ENCODE measurements around the gene CNTNAP4. TPM values are rescaled to one million over a fixed set of nuclear protein-coding genes. Genes with fewer than 3 reads are reported as not detected.

The CNTNAP4 gene
- total RNA-seq, 2 donors from 2014 or later: not detected

DNA sequence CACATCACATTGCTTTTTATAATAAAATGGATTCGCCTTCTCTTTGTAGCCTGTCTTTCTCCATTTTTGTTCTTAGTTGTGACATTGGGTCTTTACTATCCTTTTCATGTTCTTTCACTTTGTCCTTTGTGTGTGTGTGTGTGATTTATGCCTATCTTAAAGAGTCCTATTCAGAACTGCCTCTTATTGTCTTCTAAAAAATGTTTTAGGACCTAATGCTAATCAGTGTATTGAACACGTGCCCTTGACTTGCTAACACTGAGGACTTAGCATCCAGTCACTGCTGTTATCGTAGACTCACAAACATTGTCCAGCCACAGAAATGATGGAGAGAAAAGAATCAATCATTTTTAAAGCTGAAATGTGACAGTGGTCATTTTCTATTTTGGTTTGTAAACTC is 251.9 kb downstream of the CNTNAP4 start:
- intact Hi-C loops (cut with DNase I, micrococcal nuclease): no loop called here
- ATAC-seq: no peak
- no peak for DNase-seq

DNA sequence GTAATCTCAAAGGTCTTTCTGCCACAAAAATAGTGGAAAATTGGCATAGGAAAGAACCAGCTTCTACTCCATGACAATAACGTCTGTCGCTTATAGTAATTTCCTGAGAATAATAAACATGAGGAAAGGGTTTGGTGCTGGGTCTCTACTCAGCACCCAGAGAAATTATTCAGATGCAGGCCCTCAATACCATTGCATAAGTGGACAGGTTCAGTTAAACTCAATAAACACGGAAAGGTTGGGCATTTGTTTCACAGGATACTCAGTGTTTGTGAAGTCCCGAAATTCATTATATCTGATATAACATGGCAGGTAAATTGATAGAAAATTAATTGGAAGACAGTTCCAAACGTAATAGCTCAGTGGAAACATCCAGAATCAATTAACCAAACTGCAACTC is 254.0 kb downstream of the CNTNAP4 start:
- intact Hi-C loops (cut with DNase I, micrococcal nuclease): no loop called here
- no peak for DNase-seq
- ATAC-seq: no peak

- intact Hi-C loops (cut with DNase I, micrococcal nuclease): no loop called here
- DNase-seq (no peak), ATAC-seq (no peak)
Measured at GRCh38 chr16:76532188-76532973, 255.2 kb downstream of the CNTNAP4 start.

- ATAC-seq: no peak
- no peak for DNase-seq
- intact Hi-C loops (cut with DNase I, micrococcal nuclease): no loop called here
Measured at GRCh38 chr16:76539609-76540008, 262.4 kb downstream of the CNTNAP4 start.

GRCh38 chr16:76541070-76541469 is 263.9 kb downstream of the CNTNAP4 start:
- DNase-seq (no peak), ATAC-seq (no peak)

GRCh38 chr16:76565542-76565941 is 288.3 kb downstream of the CNTNAP4 start:
- DNase-seq (no peak), ATAC-seq (no peak)
- intact Hi-C loops (cut with DNase I, micrococcal nuclease): no loop called here

More at GRCh38 chr16:76541070-76541469, 263.9 kb downstream of the CNTNAP4 start:
- intact Hi-C loops (cut with DNase I, micrococcal nuclease): no loop called here

DNA sequence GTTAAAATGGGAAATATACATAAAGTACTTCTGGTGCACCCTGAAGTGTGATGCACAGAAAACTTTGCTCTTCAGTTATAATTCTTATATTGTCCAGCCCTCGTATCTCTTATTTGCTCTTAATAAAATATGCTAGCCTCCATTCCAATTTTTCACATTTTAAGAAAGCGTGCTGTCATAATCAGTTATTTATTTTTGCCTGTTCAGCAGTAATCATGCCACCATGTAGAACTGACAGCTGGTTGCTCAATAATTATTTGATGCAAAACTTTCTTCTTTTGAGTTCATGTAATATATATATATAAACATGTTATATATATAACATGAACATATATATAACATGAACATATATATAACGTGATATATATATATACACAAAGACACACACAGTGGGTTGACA is 294.6 kb downstream of the CNTNAP4 start:
- ATAC-seq (no peak), DNase-seq (no peak)
- intact Hi-C loops (cut with DNase I, micrococcal nuclease): no loop called here

- DNase-seq: no peak
- intact Hi-C loops (cut with DNase I, micrococcal nuclease): no loop called here
- no peak for ATAC-seq
Measured at GRCh38 chr16:76573281-76573680, 296.1 kb downstream of the CNTNAP4 start.

DNA sequence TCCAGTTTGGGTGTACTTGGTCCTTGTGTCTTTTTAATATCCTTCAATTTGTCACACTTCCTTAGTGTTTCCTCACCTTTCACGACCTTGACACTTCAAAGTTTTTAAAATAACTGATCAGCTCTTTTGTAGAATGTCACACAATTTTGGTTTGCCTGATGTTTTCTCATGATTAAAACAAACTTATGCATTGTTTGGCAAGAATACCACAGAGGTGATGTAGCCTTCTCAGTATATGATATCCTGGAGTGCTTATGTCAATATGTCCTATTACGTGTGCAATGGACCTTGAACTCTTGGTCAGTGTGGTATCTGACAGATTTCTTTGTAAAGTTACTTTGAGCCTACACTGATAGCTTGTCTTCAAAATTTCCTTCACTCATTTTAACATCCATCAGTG is 297.4 kb downstream of the CNTNAP4 start:
- DNase-seq (no peak), ATAC-seq (peak; percentile 75)
- intact Hi-C loops (cut with DNase I, micrococcal nuclease): no loop called here

GRCh38 chr16:76576526-76576925 is 299.3 kb downstream of the CNTNAP4 start:
- ATAC-seq: no peak
- no peak for DNase-seq
- intact Hi-C loops (cut with DNase I, micrococcal nuclease): no loop called here

GRCh38 chr16:76577003-76577402 is 299.8 kb downstream of the CNTNAP4 start:
- DNase-seq (no peak), ATAC-seq (no peak)
- intact Hi-C loops (cut with DNase I, micrococcal nuclease): no loop called here

DNA sequence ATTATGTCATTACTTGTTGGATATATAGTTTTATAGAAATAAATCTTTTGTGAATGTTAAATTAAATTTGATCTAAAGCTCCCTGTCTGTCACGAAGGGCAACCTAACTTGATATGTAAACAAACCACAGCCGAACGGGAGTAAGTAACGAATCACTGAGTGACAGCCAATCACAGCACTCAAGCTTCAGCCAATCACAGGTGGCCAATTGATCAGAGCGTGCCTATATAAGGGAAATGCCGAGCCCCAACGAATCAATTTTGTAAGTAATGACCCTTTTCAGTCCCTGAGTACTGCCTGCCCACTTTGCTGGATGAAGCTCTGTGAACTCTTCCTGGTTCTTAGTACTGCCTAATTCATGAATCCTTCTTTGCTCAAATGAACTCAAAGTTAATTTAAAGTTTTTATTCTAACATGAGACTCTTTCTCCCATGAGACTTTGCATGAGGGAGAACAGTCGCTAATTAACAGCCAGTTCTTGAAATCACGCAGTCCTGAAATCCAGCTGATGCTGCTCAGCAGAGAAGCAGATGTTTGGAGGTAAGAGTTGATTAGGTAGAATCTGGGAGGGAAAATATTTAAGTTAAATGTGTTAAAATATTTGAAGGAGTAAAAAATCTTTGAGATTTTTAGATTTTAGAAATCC is 302.2 kb downstream of the CNTNAP4 start:
- DNase-seq (no peak), ATAC-seq (no peak)
- intact Hi-C loops (cut with DNase I, micrococcal nuclease): no loop called here

DNA sequence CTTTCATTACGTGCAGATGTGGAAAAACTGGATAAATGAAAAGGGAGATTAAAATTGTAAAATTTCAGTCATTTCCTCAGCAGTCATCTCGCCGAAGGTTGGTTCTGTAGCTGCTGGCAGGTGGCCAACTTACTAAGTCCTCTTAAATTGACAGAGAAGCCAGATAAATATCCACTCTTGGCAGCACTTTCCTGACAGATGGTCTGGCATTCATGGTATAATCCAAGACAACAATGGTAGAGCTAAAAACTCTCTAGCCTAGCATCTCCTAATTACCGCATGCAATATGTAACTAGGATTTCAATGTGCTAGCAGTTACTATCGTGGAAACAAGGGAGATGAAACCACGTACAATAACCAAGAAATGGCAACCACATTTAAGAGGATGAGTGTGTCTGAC is 306.3 kb downstream of the CNTNAP4 start:
- DNase-seq (no peak), ATAC-seq (no peak)
- intact Hi-C loops (cut with DNase I, micrococcal nuclease): no loop called here

- ATAC-seq (no peak), DNase-seq (no peak)
- intact Hi-C loops (cut with DNase I, micrococcal nuclease): no loop called here
Measured at GRCh38 chr16:76583945-76584344, 306.7 kb downstream of the CNTNAP4 start.

GRCh38 chr16:76598498-76598897 is 321.3 kb downstream of the CNTNAP4 start:
- ATAC-seq (no peak), DNase-seq (no peak)
- intact Hi-C loops (cut with DNase I, micrococcal nuclease): no loop called here

DNA sequence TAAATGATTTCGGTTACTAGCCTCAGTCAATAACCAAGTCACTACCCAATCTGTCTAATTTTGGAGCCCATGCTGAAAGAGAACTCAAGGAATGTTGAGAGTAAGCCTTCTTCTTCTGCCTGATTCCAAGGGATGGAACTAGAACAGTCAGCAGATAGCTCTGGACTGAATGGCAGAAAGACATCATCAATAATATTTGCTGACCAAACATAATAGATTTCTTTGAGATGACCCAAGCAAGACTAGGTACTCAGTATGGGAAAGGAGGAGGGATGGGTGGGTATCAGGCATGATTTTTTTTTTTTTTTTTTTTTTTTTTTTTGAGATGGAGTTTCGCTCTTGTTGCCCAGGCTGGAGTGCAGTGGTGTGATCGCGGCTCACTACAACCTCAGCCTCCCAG is 330.1 kb downstream of the CNTNAP4 start:
- intact Hi-C loops (cut with DNase I, micrococcal nuclease): no loop called here
- ATAC-seq (no peak), DNase-seq (no peak)
